ENCODE measurements around the gene SLC35F3.

Gene SLC35F3

GRCh38 chr1:234125714-234126113, 221.2 kb downstream of the SLC35F3 start:
- no peak for DNase-seq (ENCODE audit: low read depth)
- no peak overlapping the region for H3K4me3 ChIP-seq (ENCODE audit: low read depth, low read length)
- TF ChIP-seq CTCF (IDR thresholded peaks at IDR 0.05; ENCODE audit: insufficient read depth, low read depth, low read length, missing control alignments), result no peak

- H3K4me3 ChIP-seq (ENCODE audit: low read depth, low read length), result no peak overlapping the region
- no peak for TF ChIP-seq CTCF (IDR thresholded peaks at IDR 0.05; ENCODE audit: insufficient read depth, low read depth, low read length, missing control alignments)
- DNase-seq (ENCODE audit: low read depth), result no peak
Measured at GRCh38 chr1:234127026-234127671, 222.7 kb downstream of the SLC35F3 start.

- no peak for TF ChIP-seq CTCF (IDR thresholded peaks at IDR 0.05; ENCODE audit: insufficient read depth, low read depth, low read length, missing control alignments)
- H3K4me3 ChIP-seq (ENCODE audit: low read depth, low read length), result no peak overlapping the region
- no peak for DNase-seq (ENCODE audit: low read depth)
Measured at GRCh38 chr1:234132795-234133194, 228.3 kb downstream of the SLC35F3 start.

GRCh38 chr1:234134878-234135277, 230.4 kb downstream of the SLC35F3 start:
- no peak for DNase-seq (ENCODE audit: low read depth)
- H3K4me3 ChIP-seq (ENCODE audit: low read depth, low read length), result no peak overlapping the region
- no peak for TF ChIP-seq CTCF (IDR thresholded peaks at IDR 0.05; ENCODE audit: insufficient read depth, low read depth, low read length, missing control alignments)

- TF ChIP-seq CTCF (IDR thresholded peaks at IDR 0.05; ENCODE audit: insufficient read depth, low read depth, low read length, missing control alignments), result no peak
- H3K4me3 ChIP-seq (ENCODE audit: low read depth, low read length), result no peak overlapping the region
Measured at GRCh38 chr1:234135501-234135900, 231.0 kb downstream of the SLC35F3 start.

GRCh38 chr1:234136073-234136472, 231.6 kb downstream of the SLC35F3 start:
- no peak for DNase-seq (ENCODE audit: low read depth)
- no peak overlapping the region for H3K4me3 ChIP-seq (ENCODE audit: low read depth, low read length)
- TF ChIP-seq CTCF (IDR thresholded peaks at IDR 0.05; ENCODE audit: insufficient read depth, low read depth, low read length, missing control alignments), result no peak

More at GRCh38 chr1:234135501-234135900, 231.0 kb downstream of the SLC35F3 start:
- no peak for DNase-seq (ENCODE audit: low read depth)

- no peak for TF ChIP-seq CTCF (IDR thresholded peaks at IDR 0.05; ENCODE audit: insufficient read depth, low read depth, low read length, missing control alignments)
- H3K4me3 ChIP-seq (ENCODE audit: low read depth, low read length), result no peak overlapping the region
- no peak for DNase-seq (ENCODE audit: low read depth)
Measured at GRCh38 chr1:234139966-234140365, 235.5 kb downstream of the SLC35F3 start.

All from GM12865 (cell line).